Measurements from ENCODE around the gene ITGA1.

The ITGA1 gene

GRCh38 chr5:52869391-52869790, 81.7 kb downstream of the ITGA1 start:
- no peak for DNase-seq

DNA sequence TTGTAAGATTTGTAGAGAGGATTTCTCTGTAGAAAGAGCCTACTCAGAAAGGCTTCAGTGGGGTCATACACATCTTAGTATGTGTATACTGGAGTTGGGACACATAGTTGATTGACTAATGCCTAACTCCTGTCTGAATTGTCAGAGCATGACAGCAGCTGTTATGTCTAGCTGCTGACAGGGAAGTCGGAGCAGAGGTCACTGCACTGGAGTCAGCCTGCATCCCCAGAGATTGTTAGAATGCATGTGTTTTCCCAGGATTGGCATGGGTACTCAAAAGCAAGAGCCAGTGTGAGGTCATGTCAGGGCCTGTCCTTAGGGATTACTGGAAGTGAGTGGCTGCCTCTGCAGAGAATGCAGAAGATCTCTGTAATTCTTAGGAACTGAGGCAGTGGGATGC, 82.7 kb downstream of the ITGA1 start:
- no peak for DNase-seq

- no peak for DNase-seq
These were observed 88.1 kb downstream of the ITGA1 start for GRCh38 chr5:52875827-52876226.

GRCh38 chr5:52876456-52876855, 88.7 kb downstream of the ITGA1 start:
- peak; percentile 88 for DNase-seq

DNA sequence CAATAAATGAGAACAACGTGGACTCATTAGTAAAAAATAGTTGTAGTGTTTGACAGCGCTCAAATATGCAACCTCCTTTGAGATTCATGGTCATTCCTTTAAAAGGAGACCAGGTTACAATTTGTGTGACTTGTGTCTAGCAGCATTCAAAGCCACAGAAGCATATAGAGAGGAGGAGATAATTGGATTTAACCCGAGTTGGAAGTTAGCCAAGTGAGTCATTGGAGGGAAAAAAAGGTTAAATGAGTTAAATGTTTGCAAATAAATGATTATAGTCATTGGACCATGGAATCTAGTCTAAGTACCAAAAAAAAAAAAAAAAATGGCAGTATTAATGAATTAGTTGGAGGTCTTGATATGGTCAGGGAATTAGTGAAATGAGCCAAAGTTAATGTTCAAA, 90.9 kb downstream of the ITGA1 start:
- no peak for DNase-seq

- no peak for DNase-seq
These were observed 92.8 kb downstream of the ITGA1 start for GRCh38 chr5:52880541-52880940.

DNA sequence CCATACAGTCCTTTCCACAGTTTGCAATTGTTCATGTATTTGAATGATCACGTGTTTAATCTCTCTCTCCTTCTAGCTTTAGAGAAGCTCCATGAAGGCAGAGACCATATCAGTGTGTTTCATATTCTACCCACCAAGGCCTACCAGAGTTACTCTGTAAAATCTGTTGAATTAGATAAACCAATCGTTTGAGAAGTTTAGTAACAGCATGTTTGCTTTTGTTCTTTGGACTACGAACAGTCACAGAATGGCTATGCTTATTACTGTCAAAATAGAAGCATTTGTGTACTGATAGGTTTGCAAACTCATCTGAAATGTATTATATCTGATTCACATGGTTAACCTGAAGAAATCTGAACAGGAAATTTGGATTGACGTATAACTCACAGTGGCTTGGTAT, 93.8 kb downstream of the ITGA1 start:
- DNase-seq: no peak

GRCh38 chr5:52883110-52883509, 95.4 kb downstream of the ITGA1 start:
- no peak for DNase-seq

DNA sequence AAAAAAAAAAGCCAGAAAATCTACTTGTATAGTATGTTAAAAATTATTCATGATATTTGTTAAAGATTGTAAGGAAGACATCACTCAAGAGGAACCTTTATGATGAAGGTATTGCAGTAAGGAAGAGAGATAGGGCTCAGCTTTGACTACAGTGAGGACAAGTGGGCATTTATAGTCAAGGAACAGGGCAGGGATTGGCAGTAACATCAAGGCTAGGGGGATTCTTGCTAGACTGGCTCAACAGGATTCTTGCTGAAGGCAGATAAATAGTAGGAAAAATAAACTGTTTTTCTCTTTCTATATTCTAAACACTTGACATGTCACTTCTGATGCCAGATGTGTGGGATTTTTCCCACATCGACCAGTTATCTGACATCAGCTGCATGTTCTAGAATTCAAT, 96.7 kb downstream of the ITGA1 start:
- DNase-seq: no peak

- DNase-seq: no peak
These were observed 97.9 kb downstream of the ITGA1 start for GRCh38 chr5:52885614-52886013.

DNA sequence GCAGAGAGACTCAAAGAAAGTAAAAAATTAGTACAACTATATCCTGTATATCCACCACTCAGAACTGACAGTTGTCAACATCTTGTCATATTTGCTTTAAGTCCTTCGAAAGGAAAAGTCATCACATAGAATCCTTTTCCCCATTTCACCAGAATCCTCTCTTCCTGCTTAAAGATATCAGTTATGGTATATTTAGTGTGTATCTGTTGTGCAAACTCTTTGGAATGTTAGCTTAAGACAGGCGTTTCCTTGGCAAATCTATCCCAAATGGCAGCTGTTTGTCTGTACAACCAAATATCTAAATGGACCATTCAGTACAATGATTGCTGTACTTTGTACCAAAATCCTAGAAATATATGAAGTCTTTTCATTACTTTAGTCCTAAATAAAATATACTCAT, 98.5 kb downstream of the ITGA1 start:
- no peak for DNase-seq

GRCh38 chr5:52887066-52887465, 99.3 kb downstream of the ITGA1 start:
- DNase-seq: no peak

GRCh38 chr5:52888363-52888762, 100.6 kb downstream of the ITGA1 start:
- DNase-seq: no peak

DNA sequence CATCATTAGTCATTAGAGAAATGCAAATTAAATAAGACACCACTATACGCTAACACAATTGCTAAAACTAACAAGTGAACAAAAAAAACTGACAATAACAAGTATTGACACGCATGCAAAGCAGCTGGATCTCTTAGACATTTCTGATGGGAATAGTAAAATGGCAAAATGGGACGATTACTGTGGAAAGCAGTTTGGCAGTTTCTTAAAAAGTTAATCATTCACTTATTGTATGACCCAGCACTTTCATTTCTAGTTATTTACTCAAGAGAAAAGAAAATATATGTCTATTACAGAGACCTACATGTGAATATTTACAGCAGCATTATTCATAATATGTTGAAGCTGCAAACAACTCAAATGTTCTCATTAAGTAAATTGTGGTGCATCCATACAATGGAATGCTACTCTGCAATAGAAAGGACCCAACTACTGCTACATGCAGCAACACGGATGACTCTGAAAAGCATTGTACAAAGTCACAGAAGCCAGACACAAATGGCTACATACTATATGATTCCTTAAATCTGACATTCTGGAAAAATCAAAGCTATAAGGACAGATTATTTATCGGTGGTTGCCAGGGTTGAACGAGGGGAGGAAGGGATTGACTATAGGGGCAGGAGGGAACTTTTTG, 104.6 kb downstream of the ITGA1 start:
- no peak for DNase-seq

GRCh38 chr5:52893105-52893504, 105.4 kb downstream of the ITGA1 start:
- DNase-seq: peak; percentile 68

GRCh38 chr5:52893863-52894262, 106.1 kb downstream of the ITGA1 start:
- no peak for DNase-seq

- DNase-seq: no peak
These were observed 106.7 kb downstream of the ITGA1 start for GRCh38 chr5:52894451-52894850.

GRCh38 chr5:52895075-52895474, 107.4 kb downstream of the ITGA1 start:
- DNase-seq: no peak

- no peak for DNase-seq
These were observed 108.1 kb downstream of the ITGA1 start for GRCh38 chr5:52895572-52896413.

DNA sequence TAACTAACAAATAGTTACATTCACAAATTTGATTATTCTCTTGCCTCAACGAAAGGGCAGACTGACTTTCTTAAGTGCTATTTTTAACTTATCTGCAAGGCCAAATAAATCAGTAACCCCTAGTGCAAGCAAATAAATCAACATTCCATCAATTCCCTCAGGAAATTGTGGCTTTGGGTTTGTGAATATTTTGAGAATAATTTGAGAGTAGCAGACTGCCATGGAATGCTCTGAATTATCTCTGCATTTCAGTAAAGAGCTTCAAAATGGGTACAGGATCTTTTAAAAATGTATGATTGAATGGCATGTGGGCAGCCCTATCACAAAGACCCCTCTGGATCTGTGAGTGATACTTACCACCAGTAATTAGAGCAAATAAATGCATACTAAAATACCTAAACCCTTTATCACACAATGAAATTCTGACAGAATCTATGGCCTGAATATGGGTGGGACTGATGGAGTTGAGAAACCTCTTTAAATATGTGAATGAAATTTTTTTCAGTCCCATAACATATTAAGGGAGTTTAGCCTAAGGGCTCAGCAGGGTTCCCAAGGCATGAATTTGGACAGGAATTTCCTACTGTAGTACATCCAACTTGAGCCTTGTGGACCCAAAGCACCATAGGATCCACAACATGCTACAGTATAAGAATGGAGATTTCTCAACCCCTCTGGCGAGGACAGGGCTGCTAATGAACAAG, 109.0 kb downstream of the ITGA1 start:
- no peak for DNase-seq

GRCh38 chr5:52897238-52897614, 109.5 kb downstream of the ITGA1 start:
- DNase-seq: no peak

GRCh38 chr5:52898961-52899680, 111.4 kb downstream of the ITGA1 start:
- DNase-seq: no peak

DNA sequence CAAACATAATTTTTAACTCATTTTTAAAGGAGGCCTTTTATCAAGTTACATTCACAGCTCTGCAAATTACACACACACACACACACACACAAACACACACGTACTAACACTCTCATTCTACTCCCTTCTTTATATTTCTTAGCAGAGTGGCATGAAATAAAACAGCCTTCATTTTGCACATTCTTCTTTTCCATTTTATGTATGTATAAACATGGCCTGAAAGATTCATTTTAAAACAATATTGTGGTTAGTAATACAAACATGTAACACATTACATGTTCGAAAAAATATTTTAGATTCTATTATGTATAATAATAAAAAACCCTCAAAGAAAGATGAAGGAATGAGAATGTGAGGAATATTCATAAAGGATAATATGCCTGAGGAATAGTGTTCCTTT, 115.4 kb downstream of the ITGA1 start:
- no peak for DNase-seq
